ENCODE data around the gene INPP5A.

INPP5A gene

DNA sequence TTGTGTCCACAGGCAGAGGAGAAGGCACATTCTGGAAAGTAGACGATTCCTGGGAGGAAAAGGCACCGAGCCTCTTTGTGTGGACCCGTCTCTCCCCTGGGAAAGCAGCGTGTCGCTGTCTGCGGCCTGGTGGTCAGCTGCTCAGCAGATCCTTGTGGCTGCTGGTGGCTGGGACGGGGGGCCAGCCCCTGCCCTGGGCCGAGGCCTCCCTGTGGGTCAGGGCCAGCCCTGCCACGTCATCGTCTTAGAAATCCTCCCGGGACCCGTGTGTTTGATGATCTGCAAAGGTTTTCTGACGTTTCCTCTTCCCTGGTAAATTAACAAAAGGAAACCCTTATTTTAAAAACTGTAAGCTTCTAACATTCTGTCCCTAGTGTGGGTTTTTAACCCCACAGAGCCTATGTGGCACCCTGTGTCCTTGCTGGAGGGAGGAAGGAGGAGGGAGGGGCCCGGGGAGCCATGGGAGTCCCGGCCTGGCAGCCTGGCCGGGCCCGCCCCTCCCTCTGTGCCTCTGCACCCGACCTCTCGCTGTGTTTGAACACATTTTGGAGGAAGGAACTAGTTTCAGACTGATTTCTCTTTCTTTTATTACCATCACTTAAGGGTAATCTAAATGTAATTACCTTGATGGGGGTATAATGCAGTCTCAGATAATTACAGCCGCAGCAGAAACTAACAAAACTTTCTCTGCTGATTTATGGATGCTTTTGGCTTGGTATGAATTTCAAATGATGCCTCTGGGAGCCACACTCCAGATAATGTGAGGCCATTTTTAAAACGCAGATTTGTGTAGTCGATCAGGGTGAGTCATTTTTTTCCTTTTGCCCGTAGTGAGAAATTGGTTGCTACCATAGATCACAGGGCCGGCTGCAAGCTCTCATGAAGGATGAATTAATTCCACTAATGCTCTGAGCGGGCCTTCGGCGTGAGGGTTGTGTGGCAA is 162.8 kb downstream of the INPP5A start:
- DNase-seq (ENCODE audit: low spot score), result no peak
- in situ Hi-C loops (cut with MboI; ENCODE audit: low pct_unique_long_range_greater_than_20kb, low sequenced_read_pairs, unreplicated experiment), result no loop called here
- TF ChIP-seq, protein P1, sequence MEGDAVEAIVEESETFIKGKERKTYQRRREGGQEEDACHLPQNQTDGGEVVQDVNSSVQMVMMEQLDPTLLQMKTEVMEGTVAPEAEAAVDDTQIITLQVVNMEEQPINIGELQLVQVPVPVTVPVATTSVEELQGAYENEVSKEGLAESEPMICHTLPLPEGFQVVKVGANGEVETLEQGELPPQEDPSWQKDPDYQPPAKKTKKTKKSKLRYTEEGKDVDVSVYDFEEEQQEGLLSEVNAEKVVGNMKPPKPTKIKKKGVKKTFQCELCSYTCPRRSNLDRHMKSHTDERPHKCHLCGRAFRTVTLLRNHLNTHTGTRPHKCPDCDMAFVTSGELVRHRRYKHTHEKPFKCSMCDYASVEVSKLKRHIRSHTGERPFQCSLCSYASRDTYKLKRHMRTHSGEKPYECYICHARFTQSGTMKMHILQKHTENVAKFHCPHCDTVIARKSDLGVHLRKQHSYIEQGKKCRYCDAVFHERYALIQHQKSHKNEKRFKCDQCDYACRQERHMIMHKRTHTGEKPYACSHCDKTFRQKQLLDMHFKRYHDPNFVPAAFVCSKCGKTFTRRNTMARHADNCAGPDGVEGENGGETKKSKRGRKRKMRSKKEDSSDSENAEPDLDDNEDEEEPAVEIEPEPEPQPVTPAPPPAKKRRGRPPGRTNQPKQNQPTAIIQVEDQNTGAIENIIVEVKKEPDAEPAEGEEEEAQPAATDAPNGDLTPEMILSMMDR (IDR thresholded peaks at IDR 0.05; ENCODE audit: extremely low read depth, insufficient read depth, missing control alignments), result no peak

DNA sequence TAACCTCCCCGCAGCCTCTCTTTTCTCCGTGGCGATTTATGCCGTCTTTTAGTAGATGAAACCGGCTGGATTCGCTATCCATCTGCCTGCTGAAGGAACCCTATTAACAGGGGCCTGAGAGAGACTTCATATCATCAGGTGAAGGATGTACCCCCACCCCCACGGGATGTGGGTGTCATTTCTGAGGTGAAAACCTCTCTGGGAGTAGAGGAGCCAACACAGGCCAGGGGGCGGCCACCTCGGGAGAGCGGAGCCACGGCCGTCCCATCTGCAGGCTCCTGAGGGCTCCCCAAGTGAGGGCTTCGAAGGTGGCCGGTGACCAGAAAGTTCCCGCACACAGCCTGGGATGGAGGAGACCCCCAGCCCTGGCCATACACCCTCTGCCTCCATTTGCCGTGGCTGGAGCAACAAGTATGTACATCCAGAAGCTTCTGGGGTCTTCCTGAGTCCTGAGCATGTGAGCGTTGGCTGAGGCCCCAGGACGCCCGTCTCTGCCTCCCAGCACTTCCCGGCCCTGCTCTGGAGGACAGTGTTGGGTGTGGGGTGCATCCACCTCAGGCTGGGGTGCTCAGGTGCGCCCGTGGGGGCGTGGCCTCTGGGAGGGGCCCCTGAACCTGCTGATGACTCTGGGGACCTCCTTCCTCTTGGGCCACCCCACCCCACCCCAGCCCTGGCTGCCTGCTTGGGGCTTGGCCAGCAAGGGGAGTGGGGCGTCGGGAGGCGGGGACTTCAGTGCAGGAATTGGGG is 163.7 kb downstream of the INPP5A start:
- no peak for DNase-seq (ENCODE audit: low spot score)
- TF ChIP-seq, protein P1 (IDR thresholded peaks at IDR 0.05; ENCODE audit: extremely low read depth, insufficient read depth, missing control alignments), result no peak
- in situ Hi-C loops (cut with MboI; ENCODE audit: low pct_unique_long_range_greater_than_20kb, low sequenced_read_pairs, unreplicated experiment), result no loop called here

DNA sequence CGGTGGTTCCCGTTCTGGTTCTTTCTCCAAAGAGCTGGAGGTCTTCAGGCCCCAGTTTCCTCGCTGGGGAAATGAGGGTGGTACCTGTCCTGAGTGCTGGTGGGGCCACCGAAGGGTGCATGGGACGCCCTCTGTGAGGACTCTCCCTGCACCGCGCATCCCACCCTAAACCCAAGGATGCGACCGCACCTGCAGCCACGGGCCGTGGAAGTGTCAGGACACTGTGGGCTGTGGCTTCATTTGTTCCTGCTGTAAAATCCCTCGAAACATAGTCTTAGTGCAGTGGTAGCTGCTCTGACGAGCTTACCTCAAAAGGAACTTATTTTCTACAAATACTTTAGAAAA is 164.2 kb downstream of the INPP5A start:
- no peak for DNase-seq (ENCODE audit: low spot score)
- TF ChIP-seq, protein P1 (IDR thresholded peaks at IDR 0.05; ENCODE audit: extremely low read depth, insufficient read depth, missing control alignments), result no peak
- in situ Hi-C loops (cut with MboI; ENCODE audit: low pct_unique_long_range_greater_than_20kb, low sequenced_read_pairs, unreplicated experiment), result no loop called here

DNA sequence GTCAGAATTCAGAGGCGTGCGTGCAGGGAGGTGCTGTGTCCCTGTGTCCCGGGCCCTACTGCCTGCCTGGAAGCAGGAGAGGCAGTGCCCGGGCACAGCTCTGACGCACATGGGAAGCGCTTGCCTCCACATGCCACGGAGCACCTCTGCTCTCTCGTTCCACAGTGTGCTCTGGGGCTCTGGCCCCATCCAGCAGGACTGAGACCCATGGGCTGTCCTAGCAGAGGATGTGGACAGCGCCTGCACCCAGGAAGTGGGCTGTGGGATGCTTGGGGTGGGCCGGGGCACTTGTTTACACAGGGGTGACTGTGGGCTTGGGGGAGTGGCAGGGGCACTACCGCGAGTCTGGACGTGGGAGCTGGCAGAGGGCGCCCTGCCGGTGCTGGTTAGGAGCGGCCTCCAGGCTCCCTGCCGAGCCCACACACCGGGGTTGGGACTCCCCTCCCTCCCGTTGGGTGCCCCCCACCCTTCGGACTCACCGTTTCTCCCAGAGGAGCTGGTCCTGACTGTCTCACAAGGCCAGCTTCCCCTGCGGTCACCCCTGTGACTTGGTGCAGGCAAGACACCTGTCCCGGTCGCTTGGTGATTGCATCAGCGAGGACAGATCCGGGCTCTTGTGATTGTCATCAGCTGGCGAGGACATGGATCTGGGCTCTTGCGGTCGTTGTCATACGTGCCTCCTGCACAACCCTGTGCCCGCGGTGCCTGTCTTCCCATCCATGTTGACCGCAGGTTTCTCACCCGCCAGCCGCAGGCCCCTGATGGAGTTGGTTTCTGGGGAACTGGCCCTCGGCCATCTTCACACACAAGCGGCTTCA is 165.2 kb downstream of the INPP5A start:
- DNase-seq (ENCODE audit: low spot score), result no peak
- TF ChIP-seq, protein P1 (IDR thresholded peaks at IDR 0.05; ENCODE audit: extremely low read depth, insufficient read depth, missing control alignments), result no peak
- in situ Hi-C loops (cut with MboI; ENCODE audit: low pct_unique_long_range_greater_than_20kb, low sequenced_read_pairs, unreplicated experiment), result no loop called here

DNA sequence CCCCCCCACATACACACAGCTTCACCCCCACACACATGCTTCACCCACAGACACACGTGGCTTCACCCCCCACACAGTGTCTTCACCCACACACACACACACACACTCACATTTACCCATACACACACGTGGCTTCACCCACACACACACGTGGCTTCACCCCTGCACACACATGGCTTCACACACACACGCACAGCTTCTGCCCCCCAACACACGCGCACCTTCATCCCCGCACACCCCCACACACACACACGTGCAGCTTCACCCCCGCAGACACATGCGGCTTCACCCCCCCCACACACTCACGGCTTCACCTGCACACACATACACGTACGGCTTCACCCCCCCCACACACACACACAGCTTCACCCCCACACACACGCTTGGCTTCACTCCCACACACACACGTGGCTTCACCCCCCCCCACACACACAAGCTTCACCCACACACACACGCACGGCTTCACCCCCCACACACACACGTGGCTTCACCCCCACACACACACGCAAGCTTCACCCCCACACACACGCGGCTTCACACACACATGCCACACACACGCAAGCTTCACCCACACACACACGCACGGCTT is 165.9 kb downstream of the INPP5A start:
- TF ChIP-seq, protein P1 (IDR thresholded peaks at IDR 0.05; ENCODE audit: extremely low read depth, insufficient read depth, missing control alignments), result no peak
- no peak for DNase-seq (ENCODE audit: low spot score)
- in situ Hi-C loops (cut with MboI; ENCODE audit: low pct_unique_long_range_greater_than_20kb, low sequenced_read_pairs, unreplicated experiment), result no loop called here

Measured in GM13977 (cell line).